Stimulated activated CD8-positive, alpha-beta memory T cell treated with anti-CD3 and anti-CD28 coated beads, Interleukin-7, amount 100 ng/mL, for 48 hours (primary cell): ENCODE results near the gene PROX1.
"Not testable (repeated sequence)": the region's sequence is repeated elsewhere in the genome, so short reads cannot be mapped to it uniquely, and the experiment has no call there.

Experiments used
- DNase-seq, 2 donors: peaks; one replicate each; pipeline ENCODE4 v3.0.0-alpha.2; 2020; ENCODE audit warnings: low read depth in 1 of 2; ENCODE audit errors: extremely low read depth in 1 of 2

PROX1 gene

DNA sequence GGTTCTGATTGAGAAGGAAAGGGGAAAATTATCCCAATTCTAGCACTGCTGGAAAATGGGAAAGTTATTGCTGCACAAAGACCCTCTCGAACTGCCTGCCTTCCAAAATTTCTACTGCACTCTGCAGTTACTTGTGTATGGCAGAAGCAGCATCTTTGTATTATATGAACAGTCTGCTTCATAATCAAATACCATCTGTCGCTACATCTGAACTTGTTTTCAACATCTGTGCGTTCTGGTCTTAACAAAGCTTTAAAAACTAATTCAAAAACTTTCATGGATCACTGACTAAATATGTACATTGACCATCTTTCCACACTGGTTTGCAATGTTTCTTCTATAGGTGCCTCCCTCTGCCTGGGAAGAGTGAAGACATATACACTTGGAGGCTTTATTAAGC lies 79.2 kb downstream of the PROX1 start:
- DNase-seq: no peak

DNA sequence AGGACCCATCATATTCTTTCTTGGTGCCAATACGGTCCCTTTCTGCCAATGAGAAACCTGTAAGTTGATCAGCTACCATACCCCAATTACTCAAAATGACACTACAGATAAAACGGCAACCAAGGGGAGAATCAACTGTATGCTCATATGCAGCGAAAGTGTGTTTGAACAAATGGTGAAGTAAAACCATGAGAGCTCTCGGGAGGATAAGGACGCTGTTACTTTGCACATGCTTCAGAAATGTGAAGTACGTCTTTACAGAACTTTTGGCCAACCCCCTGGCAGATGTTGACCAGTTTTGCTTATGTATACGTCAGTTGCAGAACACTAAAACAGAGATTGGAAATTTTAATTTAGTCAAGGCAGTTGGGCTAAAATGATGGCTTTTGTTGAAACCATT lies 79.6 kb downstream of the PROX1 start:
- no peak for DNase-seq

DNA sequence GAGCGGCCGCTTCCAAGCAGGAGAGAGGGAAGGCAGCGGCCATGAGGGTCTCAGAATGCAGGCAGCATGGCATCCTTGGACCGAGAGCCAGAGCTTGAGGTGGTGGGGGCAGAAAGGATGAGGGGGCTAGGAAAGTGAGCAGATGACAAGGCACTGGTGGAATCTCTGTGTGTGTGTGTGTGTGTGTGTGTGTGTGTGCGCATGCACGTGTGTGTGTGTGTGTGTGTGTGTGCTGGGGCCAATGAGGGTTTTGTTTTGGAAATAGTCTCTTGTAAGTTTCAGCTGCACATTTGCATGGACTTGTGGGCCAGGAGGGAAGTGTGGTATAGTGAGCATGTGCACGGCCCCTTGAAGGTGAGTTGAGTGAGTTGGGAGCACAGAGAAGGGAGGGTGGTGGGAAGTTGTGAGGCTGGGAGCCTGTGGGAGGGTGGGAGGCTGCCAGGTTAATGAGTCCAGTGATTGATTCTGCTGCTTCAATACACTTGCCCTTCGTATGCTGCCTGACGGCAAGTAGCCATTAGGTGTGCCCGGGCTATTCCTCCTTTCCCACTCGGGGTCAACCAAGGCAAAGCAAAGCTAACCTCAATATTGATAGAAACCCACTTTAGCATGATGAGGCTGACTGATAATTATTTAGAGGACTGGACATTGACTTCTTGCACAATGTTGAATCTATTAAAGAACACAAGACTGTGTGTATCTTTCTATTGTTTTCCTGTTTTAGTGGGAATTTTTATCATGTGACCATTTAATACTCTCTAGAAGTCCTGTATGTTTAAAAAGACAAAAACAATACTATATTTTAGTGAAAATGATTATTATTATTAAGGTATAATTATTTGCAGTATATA lies 80.3 kb downstream of the PROX1 start:
- DNase-seq: no peak

DNA sequence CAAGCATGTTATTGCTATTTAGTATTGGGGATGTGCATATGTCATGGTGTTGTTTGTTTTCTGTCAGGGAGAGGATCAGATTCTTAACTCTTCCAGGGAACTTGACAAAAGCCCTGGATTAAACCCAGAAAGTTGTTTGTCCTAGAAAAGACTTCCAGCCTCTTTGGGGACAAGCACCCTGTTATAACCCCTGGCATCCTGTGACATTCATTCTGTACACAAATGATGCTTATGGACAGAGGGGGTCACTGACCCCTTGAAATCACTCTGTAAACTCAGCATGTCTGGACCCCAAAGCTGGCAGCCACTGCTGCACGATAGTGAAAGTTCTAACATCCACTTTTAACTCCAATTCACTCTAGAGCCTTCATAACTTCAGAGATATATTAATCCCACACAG lies 81.2 kb downstream of the PROX1 start:
- no peak for DNase-seq

DNA sequence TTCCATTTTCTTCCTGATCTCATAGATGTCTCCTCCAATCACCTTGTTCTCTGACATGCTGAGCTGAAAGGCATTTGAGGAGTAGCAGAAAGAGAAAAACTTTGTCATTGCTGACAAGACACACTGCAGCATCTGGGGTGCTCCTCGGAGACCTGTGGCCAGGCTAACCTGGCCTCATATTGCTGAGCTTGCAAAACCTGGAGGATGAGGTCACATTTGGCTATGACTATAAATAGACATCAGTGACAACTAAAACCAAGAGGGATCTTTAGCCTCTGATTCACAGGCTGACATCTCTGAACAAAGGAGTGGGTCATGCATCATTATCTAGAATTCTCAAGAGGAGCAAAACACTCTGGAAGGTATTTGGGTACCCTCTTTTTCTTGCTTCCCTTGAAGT lies 83.7 kb downstream of the PROX1 start:
- no peak for DNase-seq

DNA sequence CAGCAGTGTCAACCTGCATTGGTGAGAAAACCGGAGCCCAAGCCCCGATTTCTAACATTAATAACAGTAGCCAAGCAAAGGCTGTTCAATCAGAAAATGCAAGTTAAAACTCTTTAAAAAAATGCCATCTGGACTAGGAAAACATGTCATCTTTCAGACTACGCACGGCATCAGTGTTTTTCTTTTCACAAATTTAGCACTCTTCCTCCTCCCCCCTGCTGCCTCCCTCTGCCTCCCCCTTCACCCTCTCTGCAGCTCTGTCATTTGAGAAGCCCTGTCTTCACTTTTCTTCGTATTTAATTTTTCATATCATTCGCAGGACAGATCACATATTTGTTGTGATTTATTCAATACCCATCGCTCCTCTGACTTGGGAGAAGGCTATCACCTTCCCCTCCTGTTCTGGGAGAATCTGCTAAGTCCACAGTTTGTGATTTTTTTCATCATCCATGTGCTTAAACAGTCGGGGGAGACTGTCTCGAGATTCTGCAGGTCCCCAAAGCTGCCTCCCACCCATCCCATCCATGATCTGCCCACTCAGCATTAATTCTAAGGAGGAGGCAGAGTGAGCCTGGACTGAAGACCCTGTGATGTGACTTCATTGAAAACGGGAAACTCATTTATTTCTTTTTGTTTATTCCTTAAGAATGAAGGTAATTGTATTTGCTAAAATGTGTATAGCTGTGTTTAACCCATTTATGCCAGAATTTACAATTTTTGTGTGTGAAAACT lies 84.8 kb downstream of the PROX1 start:
- DNase-seq: no peak

DNA sequence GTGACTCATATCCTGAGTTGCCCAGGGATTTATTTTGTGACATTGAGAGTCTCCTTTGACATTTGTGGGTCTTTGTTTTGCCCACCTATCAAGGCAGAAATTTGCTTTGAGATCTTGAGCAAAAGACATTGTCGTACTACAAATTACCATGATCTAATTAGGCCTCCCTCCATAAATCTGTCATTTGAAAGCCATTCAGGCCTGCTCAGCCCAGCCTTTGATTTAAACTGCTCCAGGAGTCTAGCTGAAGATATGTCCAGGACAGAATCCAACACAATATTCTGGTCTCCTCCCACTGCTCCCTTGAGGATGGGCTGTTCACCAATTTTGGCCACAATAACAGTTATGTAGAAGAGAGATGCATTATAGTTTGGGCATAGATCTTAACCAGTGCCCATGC lies 86.7 kb downstream of the PROX1 start:
- DNase-seq: no peak

DNA sequence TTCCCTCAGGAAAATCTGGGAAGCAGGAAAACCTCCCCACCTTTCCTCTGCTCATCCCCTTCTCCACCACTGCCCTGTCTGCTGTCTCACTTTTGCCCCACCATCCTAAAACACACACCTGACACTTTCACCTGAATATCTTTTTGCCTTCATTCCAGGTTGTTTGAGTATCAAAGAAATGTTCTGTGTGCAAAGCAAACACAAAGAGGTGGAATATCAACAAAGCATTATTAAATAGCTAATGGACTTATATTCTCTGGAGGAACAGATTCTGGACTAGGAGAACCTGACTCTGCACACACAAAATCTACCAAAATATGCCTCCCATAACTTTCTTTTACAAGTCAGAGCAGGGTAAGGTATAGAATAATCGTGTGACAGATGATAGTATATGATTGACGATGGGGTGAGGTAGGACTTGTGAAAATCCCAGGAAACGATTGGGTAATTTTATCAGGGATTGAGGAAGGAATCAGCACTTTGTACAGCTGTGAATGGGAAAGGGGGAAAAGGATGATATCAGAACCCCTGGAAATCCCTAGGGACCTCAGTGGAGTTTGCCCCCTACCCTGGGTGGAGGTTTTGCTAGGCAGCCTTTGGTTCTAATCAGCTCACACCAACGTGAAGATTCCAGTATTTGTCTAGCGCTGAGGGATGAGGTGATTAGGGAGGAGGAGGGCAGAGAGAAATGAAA lies 87.7 kb downstream of the PROX1 start:
- no peak for DNase-seq

DNA sequence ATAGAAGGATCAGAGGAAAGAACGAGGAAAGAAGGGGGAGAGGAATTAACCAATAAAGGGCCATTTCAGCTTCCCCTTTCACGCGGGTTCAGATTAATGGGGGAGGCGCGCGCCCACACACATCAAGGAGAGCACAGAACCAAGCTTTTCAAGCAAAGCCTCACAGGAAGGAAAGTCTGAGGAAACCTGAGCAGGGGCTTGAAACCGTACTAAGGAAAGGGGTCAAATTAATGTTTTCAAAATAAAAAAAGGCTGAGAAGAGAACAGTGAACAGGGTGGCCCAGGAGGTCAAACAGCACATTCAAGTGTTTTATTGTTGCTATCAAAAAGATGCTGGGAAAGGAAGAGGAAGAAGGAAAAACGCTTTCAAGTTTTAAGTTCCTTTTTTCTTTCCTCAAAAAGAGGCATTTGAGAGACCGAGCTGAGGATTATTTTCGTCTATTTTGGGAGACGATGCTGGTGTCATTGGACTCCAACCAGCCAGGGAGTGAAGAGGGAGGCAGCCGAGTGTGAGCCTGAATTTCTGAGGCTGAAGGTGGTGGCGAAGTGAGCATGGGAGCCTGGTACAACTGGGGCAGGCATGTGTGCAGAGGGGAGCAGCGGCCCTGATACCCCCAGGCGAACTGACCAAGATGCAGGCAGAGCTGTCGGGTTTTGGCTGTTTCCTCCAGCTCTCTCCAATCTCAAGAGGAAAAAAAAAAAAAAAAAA lies 88.4 kb downstream of the PROX1 start:
- no peak for DNase-seq

DNA sequence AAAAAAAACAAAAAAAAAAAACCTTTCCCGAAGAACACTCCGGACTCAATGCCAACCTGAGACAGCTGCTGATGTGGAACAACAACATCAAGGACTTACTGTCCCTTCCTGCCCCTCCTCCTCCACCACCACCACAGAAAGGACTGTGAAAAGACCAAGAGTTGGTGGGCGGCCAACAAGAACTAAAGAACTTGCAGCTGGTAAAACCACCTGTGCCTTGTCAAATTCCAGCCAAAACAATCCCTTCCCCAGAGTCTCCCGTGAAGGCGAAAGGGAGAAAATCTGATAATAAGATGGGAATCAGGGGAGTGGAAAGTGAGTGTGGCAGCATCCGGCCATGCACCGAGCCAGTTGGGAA lies 88.9 kb downstream of the PROX1 start:
- DNase-seq: no peak

DNA sequence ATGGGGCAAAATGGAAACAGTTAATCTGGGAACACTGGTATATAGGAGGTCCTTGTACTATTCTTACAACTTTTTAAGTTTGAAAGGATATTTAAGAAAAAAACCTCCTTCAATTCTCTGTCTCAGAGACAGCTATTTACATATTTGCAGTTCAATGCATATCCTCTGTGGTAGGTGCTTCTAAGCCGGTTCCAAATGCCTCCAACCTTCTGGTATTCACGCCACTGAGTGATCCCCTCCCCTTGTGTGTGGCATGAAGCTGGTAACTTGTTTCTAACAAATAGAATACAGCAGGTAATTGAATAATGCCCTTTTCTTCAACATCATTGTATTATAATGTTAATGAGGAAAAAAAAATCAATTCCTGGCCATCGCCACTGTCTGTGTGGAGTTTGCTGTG lies 91.2 kb downstream of the PROX1 start:
- DNase-seq: no peak

DNA sequence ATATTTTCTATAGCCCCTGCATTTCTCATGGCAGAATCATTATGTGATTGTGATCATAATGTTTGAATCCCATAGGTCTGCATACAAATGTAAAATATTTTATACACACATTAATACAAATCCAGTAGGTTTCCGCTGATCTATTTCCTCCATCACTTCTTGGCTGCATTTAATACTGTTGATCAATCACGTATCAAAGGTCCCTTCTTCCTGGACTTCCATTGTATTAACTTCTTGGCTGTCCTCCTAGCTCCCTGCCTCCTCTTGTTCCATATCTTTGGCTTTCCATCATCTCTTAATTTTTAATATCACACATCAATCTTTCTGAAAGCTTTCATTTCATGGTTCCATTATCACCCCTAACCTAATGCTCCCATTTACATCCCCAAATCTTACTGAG lies 97.6 kb downstream of the PROX1 start:
- no peak for DNase-seq

DNA sequence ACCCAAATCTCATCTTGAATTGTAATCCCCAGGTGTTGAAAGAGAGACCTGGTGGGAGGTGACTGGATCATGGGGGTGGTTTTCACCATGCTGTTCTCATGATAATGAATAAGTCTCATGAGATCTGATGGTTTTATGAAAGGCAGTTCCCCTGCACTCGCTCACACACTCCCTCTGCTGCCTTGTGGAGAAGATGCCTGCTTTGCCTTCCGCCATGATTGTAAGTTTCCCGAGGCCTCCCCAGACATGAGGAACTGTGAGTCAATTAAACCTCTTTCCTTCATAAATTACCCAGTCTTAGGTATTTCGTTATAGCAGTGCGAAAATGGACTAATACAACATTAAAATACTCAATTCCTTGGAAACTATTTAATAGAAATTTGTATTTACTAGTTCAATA lies 99.2 kb downstream of the PROX1 start:
- DNase-seq: no peak

DNA sequence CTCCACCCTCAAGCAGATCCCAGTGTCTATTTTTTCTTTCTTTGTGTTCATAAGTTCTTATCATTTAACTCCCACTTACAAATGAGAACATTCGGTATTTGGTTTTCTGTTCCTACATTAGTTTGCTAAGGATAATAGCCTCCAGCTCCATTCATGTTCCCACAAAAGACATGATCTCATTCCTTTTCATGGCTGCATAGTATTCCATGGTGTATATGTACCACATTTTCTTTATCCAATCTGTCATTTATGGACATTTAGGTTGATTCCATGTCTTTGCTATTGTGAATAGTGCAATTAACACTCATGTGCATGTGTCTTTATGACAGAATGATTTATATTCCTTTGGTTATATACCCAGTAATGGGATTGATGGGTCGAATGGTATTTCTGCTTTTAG lies 101.2 kb downstream of the PROX1 start:
- DNase-seq: not testable (repeated sequence)
